ENCODE data around the gene DDX20.

DDX20 gene

GRCh38 chr1:111755331-111756123 is at the start of gene DDX20:
DDX20 (plus strand) TSS chr1:111755901; CDS start chr1:111755925, 24 bp downstream.
- peak; percentile 93 to 94 for DNase-seq

GRCh38 chr1:111706921-111707320 is 48.8 kb upstream of the DDX20 start:
- no peak for DNase-seq

DNA sequence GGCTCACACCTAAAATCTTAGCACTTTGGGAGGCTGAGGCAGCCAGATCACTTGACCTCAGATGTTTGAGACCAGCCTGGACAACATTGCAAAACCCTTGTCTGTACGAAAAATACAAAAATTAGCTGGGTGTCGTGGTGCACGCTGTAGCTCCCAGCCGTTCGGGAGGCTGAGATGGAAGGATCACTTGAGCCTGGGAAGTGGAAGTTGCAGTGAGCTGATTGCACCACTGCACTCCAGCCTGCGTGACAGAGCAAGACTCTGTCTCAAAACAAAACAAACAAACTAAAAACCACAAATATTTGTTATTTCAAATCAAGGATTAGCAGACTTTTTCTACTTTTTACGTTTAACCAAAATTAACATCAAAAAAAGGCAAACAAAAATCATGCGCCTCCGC is 47.8 kb upstream of the DDX20 start:
- no peak for DNase-seq

- no peak for DNase-seq
Observed at GRCh38 chr1:111709986-111710385, 45.7 kb upstream of the DDX20 start.

DNA sequence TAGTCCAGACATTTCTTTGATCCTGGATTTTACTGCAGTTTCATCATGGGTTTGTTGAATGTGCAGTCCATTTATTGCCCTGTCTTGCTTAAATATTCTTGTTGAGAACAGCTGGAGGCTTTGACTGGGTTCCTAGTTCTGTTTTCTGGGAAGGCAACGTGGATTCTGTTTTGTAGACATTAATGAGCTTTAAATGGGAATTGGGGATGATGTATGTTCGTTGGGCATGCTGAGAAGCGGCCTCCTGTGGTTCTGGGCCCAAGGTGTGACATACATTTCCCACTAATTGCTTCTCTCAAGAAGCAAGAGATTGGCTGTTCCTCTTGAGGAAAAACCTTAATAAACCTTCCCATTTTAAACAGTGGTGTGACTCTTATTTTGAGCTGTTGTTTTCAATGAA is 39.4 kb upstream of the DDX20 start:
- no peak for DNase-seq

DNA sequence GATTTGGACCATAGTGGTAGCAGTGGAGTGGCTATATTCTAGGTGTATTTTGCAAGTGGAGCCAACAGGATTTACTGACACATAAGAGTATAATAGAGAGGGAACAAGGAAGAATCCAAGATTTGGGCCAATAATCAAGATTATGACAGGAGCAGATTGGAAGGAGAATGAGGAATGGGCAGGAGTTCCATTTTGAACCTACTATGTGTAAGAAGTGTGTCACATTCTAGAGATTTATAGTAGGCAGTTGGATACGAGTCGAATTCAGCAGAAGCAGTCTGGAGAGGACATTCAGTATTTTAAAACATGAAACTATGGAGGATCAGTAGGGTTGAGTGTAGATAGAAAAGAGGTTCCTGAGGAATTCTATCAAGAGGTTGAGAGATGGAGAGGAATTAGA is 38.3 kb upstream of the DDX20 start:
- DNase-seq: no peak

DNA sequence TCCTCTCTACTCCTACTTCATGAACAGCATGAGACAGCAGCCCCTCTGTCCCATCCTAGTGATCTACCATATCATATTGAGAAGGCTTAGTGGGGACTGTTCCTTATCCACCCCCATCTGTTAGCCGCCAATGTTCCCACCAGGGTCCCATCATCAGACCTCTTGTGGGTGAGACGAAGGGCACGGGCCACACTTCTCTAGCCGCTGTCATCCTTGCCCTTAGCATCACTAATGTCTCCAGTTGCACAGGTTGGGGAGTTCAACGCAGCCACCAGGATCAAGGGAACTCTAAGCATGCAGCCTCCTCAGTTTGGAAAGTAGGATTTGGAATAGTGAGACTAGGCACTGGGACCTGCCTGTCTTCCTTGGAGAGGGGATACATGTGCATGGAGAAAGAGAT is 36.6 kb upstream of the DDX20 start:
- DNase-seq: no peak

GRCh38 chr1:111719674-111720132 is 36.0 kb upstream of the DDX20 start:
- DNase-seq: no peak

- no peak for DNase-seq
Observed at GRCh38 chr1:111720274-111720976, 35.3 kb upstream of the DDX20 start.

GRCh38 chr1:111720977-111721786 is 34.5 kb upstream of the DDX20 start:
- no peak for DNase-seq

DNA sequence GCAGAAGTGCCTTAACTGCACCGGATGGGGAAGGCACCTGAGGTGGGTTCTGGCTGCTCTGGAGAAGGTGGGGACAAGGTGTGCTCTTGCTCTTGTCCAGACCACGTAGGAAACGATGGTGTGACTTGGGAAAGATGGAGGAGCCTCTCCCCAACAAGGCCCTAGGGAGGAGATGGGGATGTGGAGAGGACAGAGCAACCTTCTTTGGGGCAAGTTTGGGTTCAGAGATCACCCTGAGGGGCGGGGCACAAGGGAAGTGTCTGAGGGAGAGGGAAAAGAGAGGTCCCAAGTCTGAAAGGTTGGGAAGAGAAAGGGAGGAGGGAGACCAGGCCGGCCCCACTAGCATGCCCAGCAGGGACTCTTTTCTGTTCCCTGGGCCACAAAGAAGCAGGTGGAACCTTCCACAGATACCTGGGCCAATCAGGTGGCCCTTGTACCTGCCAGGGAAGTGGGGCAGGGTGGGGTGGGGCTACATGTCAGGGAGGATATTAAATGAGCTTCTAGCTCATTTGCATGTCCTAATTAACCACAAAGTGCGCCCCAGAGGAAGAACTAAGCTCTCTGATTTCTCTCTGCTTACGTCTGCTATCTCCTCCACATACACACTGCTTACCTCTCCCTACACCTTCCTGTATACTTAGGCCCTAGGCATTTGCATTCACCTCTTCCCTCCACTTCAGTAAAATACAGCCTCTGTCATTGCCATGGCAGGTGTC is 32.5 kb upstream of the DDX20 start:
- no peak for DNase-seq

- DNase-seq: no peak
Observed at GRCh38 chr1:111723871-111724270, 31.8 kb upstream of the DDX20 start.

DNA sequence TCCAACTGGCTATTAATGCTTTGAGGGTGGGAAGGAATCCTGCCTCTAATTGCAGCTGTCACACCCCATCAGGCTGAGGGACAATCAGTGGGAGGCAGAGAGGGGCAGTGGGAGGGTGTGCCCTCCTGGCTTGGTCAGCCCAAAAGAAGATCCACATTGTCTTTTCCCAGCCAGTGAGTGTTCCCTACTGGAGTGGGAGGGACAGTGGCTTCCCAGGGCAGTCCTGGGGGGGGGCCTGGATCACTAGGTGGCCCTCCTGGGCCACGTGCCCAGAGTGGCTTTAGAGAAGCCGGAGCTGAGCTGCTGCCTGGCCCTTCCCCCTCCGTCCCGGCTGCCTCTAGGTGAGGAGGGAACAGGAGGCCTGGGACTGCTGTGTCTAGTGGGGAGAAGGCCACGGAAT is 30.5 kb upstream of the DDX20 start:
- DNase-seq: no peak

- peak in 1 of 2 donors; percentile 11 for DNase-seq
Observed at GRCh38 chr1:111727056-111727455, 28.6 kb upstream of the DDX20 start.

- peak in 1 of 2 donors; percentile 13 for DNase-seq
Observed at GRCh38 chr1:111729271-111729921, 26.3 kb upstream of the DDX20 start.

DNA sequence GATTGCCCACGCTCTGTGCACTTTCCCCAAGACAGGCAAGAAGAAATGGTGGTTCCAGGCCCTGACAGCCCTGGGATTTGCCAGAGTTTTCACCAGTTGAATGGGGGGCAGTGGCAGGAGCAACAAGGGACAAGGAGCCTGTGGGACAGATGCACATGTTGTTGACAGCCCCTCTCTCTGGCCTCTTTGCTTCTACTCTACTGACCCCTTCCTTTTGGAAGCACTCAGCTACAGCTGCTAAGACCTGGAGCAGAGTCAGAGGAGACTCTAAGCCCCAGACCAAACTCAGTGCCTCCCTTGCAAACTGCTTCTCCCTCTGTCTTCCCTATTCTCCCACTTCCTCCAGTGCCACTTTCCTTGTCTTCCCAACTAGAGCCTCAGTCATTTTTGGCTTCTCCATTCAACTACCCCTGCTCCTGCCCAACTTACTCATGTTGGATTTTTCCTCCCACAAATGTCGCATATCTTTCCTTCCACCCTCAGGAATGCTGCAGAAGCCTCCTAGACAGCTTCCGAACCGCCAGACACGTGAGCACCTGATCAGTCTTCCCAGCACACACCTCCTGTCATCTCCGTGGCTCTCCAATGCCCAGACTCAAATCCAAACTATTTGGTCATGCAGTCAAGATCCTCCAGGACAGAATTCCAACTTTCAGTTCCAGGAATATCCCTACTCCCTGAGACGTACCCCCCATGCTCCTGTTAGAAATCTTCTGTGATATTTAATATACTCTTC is 25.6 kb upstream of the DDX20 start:
- peak in 1 of 2 donors; percentile 9 for DNase-seq

DNA sequence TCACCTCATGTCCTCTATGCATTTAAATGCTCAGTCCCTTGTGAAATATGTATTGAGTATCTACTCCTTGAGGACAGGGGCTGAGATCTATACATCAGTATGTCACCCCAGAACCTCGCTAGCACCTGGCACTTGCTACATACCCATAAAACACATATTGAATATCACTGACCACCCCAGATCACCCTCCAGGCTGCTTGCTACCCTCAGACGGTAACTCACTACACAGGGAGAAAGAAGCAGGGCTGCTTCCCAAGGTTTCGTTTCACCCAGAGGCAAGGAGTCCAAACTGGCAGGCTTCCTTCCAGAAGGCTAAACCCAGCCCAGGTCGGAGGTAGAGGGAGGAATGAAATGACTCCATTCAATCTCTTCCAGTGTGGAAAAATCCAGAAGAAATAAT is 25.0 kb upstream of the DDX20 start:
- no peak for DNase-seq

DNA sequence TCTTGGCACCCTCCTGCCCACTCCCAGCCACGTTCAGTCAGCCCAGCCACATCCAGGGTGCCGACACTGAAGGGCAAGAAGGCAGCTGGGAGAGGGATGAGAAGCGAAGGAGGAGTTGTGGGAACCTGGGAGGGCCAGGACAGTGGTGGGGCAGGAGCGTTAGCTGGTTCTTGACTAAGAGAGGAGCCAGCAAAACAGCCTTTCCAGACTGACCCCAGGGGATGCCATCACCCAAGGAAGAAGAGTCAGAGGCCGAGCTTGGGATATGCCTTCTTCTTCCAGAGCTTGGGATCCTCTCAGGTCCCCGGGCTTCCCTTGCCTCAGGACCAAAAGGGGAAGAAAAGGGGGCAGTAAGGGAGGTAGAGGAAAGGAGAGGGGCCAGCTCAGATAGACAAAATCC is 23.7 kb upstream of the DDX20 start:
- DNase-seq: no peak

- DNase-seq: no peak
Observed at GRCh38 chr1:111732718-111733117, 23.0 kb upstream of the DDX20 start.

- DNase-seq: no peak
Observed at GRCh38 chr1:111733183-111733991, 22.3 kb upstream of the DDX20 start.

GRCh38 chr1:111733992-111734341 is 21.7 kb upstream of the DDX20 start:
- no peak for DNase-seq

Data from stimulated activated CD4-positive, alpha-beta T cell treated with anti-CD3 and anti-CD28 coated beads, Interleukin-2, amount 100 ng/mL, for 24 hours (primary cell).